Activated naive CD4-positive, alpha-beta T cell (primary cell): Measurements from ENCODE around the gene STK32A.

Source experiments
- DNase-seq, 4 experiments: peaks; one replicate each; lab custom pipeline; 2025; lab: John Stamatoyannopoulos, UW

Gene STK32A

GRCh38 chr5:147426640-147427327, 192.0 kb downstream of the STK32A start:
- no peak for DNase-seq

GRCh38 chr5:147427521-147428401, 192.9 kb downstream of the STK32A start:
- no peak for DNase-seq

- no peak for DNase-seq
These were observed 195.8 kb downstream of the STK32A start for GRCh38 chr5:147430628-147431027.

DNA sequence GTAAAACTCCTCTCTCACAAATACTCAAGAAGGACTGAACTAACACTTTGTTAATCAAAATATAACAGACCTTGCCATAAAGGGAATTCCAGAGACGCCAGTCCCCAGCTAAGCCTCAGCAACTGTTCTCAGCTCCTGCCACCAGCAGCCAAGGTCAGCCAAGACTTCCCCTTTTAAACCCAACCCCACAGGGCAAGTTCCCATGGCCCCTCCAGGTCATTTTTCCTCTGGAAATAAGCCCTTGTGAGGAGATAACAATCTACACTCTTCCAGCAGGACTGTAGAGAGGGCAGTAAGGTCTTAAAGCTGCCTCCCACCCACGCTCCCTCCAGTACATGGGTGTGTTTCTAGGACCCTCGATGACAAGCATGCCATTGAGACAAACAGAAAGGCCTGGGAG, 196.8 kb downstream of the STK32A start:
- no peak for DNase-seq

- no peak for DNase-seq
These were observed 197.5 kb downstream of the STK32A start for GRCh38 chr5:147432323-147432722.

- no peak for DNase-seq
These were observed 199.2 kb downstream of the STK32A start for GRCh38 chr5:147434049-147434448.

- no peak for DNase-seq
These were observed 201.8 kb downstream of the STK32A start for GRCh38 chr5:147436596-147436995.

DNA sequence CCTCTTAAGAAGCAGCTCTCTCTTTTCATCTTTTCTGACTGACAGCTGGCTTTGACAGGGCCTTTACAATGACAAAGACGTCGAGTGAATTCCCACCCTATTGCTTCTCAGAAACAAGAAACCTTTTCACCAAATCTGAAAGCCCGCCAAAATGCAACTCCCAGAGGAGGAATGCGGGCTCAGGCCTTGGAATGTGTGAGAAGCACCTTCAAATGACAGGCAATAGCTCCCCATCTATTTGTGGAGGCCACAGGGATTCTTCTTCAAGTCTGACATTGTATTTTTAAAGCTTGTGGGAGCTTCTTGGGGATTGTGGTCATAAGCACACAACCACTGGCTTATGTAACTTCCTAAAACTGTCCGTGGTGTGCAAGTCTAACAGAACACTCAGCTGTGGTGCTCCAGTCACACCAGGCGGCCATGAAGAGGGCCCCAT, 202.4 kb downstream of the STK32A start:
- DNase-seq = no peak
